CD4-positive, CD25-positive, alpha-beta regulatory T cell (primary cell): ENCODE measurements around the gene ACTRT2. TPM values are rescaled to one million over a fixed set of nuclear protein-coding genes. Genes with fewer than 3 reads are reported as not detected.

ENCODE experiments used
- ATAC-seq, 2 donors: fragments of 150-1000 bp; cut with Tn5 transposase; one replicate each; pipeline ENCODE4 v1.10.0; 2021; ENCODE audit warnings: low read depth in 2 of 2, moderate number of reproducible peaks in 2 of 2, moderate library complexity in 1 of 2
- DNase-seq, 3 donors: peaks; one replicate each; pipeline versions ENCODE4 v3.0.0 to v3.0.0-alpha.2; 2012 to 2022; ENCODE audit warnings: mixed read lengths in 1 of 3
- H3K27ac ChIP-seq: one replicate; pipeline ENCODE4 v1.7.0; 2013; ENCODE audit warnings: mild to moderate bottlenecking, low read length; ENCODE audit not compliant: insufficient read depth, poor library complexity, severe bottlenecking
- H3K27me3 ChIP-seq: one replicate; pipeline ENCODE4 v1.7.0; 2013; ENCODE audit warnings: low read length; ENCODE audit not compliant: control insufficient read depth, insufficient read depth
- H3K36me3 ChIP-seq: one replicate; pipeline ENCODE4 v1.7.0; 2013; ENCODE audit warnings: mild to moderate bottlenecking, low read length, moderate library complexity; ENCODE audit not compliant: control insufficient read depth, insufficient read depth
- H3K4me1 ChIP-seq: 2 replicates; pipeline ENCODE4 v1.7.0; 2013; ENCODE audit warnings: mild to moderate bottlenecking, low read length; ENCODE audit not compliant: insufficient read depth, control insufficient read depth, poor library complexity, severe bottlenecking
- H3K4me3 ChIP-seq: one replicate; pipeline ENCODE4 v1.7.0; 2013; ENCODE audit warnings: low read depth, mild to moderate bottlenecking, low read length, moderate library complexity
- H3K9me3 ChIP-seq, 2 experiments: 1 replicate in 1 of 2; 2 replicates in 1 of 2; pipeline ENCODE4 v1.7.0; 2013; ENCODE audit warnings: low read length in 2 of 2, mild to moderate bottlenecking in 1 of 2, moderate library complexity in 1 of 2; ENCODE audit not compliant: control insufficient read depth in 2 of 2
- H3K27ac Mint-ChIP-seq, 3 donors: one replicate each; pipeline ENCODE4 v1.8.0; 2020 to 2022; ENCODE audit warnings: mild to moderate bottlenecking in 3 of 3, mixed read lengths in 3 of 3, moderate library complexity in 2 of 3
- H3K27me3 Mint-ChIP-seq: one replicate; pipeline ENCODE4 v1.8.0; 2022; ENCODE audit warnings: mild to moderate bottlenecking, mixed read lengths
- H3K36me3 Mint-ChIP-seq: one replicate; pipeline ENCODE4 v1.8.0; 2020; ENCODE audit warnings: mixed read lengths
- H3K4me1 Mint-ChIP-seq, 4 donors: one replicate each; pipeline ENCODE4 v1.8.0; 2020 to 2022; ENCODE audit warnings: mixed read lengths in 4 of 4, mild to moderate bottlenecking in 1 of 4
- H3K4me3 Mint-ChIP-seq, 4 donors: one replicate each; pipeline ENCODE4 v1.8.0; 2020 to 2022; ENCODE audit warnings: mild to moderate bottlenecking in 4 of 4, mixed read lengths in 4 of 4, moderate library complexity in 3 of 4
- H3K9me3 Mint-ChIP-seq, 7 donors: one replicate each; pipeline ENCODE4 v1.8.0; 2020 to 2022; ENCODE audit warnings: mixed read lengths in 7 of 7, mild to moderate bottlenecking in 3 of 7, moderate library complexity in 2 of 7
- polyA plus RNA-seq, 4 donors: library from polyadenylated mRNA; unstranded; fragments of 300-500 nt; fragmentation: Illumina TruSeq; gene quantifications; one replicate each; pipeline ENCODE4 v1.2.3, GENCODE V29; 2021
- total RNA-seq: library from RNA; stranded (reverse); gene quantifications from one replicate; pipeline ENCODE4 v1.2.3, GENCODE V29; 2022

Gene ACTRT2
- total and polyA plus RNA-seq, 5 donors from 2014 or later: not detected

DNA sequence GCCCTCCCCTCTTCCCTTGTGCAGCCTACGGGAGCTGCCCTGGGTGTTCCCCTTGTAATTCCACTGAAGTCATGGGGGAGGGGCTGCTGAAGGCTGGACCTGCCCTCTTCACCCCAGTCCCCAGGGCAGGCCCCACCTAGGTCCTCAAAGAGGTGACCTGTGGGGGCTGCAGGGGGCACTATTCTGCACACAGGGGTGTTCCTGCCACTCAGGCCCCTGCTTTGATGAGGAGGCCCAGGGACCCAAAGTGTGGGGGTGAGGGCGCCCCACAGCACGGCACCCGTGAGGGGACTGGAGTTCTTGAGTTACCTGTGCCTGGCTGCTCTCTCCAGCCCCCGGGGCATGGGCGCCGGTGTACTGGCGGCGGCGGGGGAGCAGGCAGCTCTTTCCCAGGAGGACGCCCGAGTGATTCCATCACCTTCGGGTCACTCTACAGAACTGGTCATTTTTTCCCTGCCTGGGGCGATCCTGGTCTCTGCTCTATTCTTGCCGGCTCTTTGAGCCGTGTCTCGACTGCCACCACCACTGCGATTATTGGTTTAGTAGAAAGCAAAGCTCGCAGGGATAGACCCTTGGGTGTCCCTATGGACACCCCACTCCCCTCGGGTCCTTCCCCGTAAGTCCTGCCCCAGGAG, 40.8 kb downstream of the ACTRT2 start:
- DNase-seq (no peak), ATAC-seq (no peak)
- no peak overlapping the region for H3K27ac Mint-ChIP-seq

GRCh38 chr1:3062616-3063378, 41.5 kb downstream of the ACTRT2 start:
- no peak for DNase-seq
- Mint-ChIP-seq H3K27me3 (peaks cover 6% of the 10 kb centered on the region), H3K36me3 (no peaks in the 10 kb centered on the region), H3K4me3 (no peak overlapping the region), H3K27ac (no peak overlapping the region), H3K9me3 (no peaks in the 10 kb centered on the region), H3K4me1 (no peaks in the 10 kb centered on the region)
- Histone ChIP-seq H3K27me3 (no peaks in the 10 kb centered on the region), H3K36me3 (no peaks in the 10 kb centered on the region), H3K4me3 (no peak overlapping the region), H3K4me1 (no peaks in the 10 kb centered on the region), H3K27ac (no peak overlapping the region), H3K9me3 (no peaks in the 10 kb centered on the region)
- no peak for ATAC-seq

More for the DNA sequence above, 40.8 kb downstream of the ACTRT2 start:
- no peaks in the 10 kb centered on the region for H3K9me3 Mint-ChIP-seq
- no peaks in the 10 kb centered on the region for H3K4me1 Mint-ChIP-seq
- H3K4me3 Mint-ChIP-seq: no peak overlapping the region
- Histone ChIP-seq H3K36me3 (no peaks in the 10 kb centered on the region), H3K27ac (no peak overlapping the region), H3K27me3 (no peaks in the 10 kb centered on the region), H3K4me3 (no peak overlapping the region), H3K9me3 (no peaks in the 10 kb centered on the region), H3K4me1 (no peaks in the 10 kb centered on the region)
- H3K27me3 Mint-ChIP-seq: no peaks in the 10 kb centered on the region
- H3K36me3 Mint-ChIP-seq: no peaks in the 10 kb centered on the region

GRCh38 chr1:3063379-3064295, 42.4 kb downstream of the ACTRT2 start:
- H3K27me3 ChIP-seq: no peaks in the 10 kb centered on the region
- ATAC-seq (no peak), DNase-seq (no peak)
- Mint-ChIP-seq H3K36me3 (no peaks in the 10 kb centered on the region), H3K27ac (no peak overlapping the region), H3K27me3 (peaks cover 7% of the 10 kb centered on the region), H3K4me3 (no peak overlapping the region), H3K4me1 (no peaks in the 10 kb centered on the region), H3K9me3 (no peaks in the 10 kb centered on the region)
- no peaks in the 10 kb centered on the region for H3K9me3 ChIP-seq
- peaks cover 2% of the 10 kb centered on the region for H3K4me1 ChIP-seq
- H3K27ac ChIP-seq: no peak overlapping the region
- no peaks in the 10 kb centered on the region for H3K36me3 ChIP-seq
- no peak overlapping the region for H3K4me3 ChIP-seq

DNA sequence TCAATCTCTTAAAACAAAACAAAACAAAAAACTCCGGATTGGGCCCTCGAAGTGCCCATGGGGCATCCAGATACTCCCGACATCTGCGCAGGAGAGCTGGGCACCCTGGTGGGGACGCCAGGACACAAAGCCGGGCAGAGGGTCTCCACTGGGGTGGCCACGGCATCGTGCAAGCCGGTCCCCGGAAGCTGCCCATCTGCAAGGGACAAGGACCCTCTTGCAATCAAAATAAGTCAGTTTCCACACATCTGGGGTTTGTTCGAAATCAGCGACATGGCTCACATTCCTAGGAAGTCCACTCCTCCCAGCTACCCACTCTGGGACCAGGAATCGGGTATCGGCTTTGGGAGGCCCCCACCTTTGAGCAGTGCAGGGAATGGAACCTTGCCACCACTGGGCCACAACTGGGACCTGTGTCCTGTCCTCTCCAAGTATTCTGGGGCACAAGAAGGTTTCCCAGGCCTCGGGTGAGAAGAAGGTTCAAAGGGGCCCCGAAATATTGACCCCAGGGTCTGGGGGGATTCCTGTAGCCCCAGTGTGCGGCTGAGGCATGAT, 43.1 kb downstream of the ACTRT2 start:
- Mint-ChIP-seq H3K27ac (no peak overlapping the region), H3K36me3 (no peaks in the 10 kb centered on the region), H3K4me3 (no peak overlapping the region), H3K9me3 (peaks cover 0 to 2% (median 0%) of the 10 kb centered on the region in 7 donors), H3K27me3 (peaks cover 12% of the 10 kb centered on the region), H3K4me1 (peaks cover 0 to 2% (median under 1%) of the 10 kb centered on the region in 4 donors)
- H3K27me3 ChIP-seq: no peaks in the 10 kb centered on the region
- H3K9me3 ChIP-seq: no peaks in the 10 kb centered on the region
- peaks cover 4% of the 10 kb centered on the region for H3K4me1 ChIP-seq
- H3K4me3 ChIP-seq: no peak overlapping the region
- H3K36me3 ChIP-seq: no peaks in the 10 kb centered on the region
- no peak overlapping the region for H3K27ac ChIP-seq
- DNase-seq (no peak), ATAC-seq (no peak)

DNA sequence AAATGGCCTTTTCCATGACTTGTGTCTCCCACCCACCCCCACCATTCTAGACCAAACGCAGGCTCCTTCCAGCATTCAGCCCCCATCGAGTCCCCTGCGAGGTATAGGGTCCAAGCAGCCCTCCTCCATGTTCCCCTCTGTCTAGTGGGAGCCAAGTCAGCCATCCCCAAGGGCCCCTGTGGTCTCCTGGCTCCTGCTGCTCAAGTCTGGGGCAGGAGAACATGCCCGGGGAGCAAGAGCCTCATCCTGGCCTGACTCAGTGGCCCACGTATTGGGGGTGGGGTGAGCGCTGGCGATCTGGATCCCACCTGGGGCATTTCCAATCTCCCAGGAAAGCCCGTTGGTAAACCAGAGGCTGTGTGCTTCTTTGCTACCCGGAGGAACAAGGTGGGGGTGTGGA, 43.6 kb downstream of the ACTRT2 start:
- H3K36me3 Mint-ChIP-seq: no peaks in the 10 kb centered on the region
- peaks cover 0 to 2% (median 0%) of the 10 kb centered on the region in 7 donors for H3K9me3 Mint-ChIP-seq
- ATAC-seq: no peak
- Histone ChIP-seq H3K27ac (no peak overlapping the region), H3K4me3 (no peak overlapping the region), H3K9me3 (no peaks in the 10 kb centered on the region), H3K4me1 (peaks cover 9% of the 10 kb centered on the region), H3K27me3 (no peaks in the 10 kb centered on the region), H3K36me3 (no peaks in the 10 kb centered on the region)
- no peak for DNase-seq
- peaks cover 0 to 2% (median under 1%) of the 10 kb centered on the region in 4 donors for H3K4me1 Mint-ChIP-seq
- H3K27me3 Mint-ChIP-seq: peaks cover 12% of the 10 kb centered on the region
- no peak overlapping the region for H3K27ac Mint-ChIP-seq
- H3K4me3 Mint-ChIP-seq: no peak overlapping the region

GRCh38 chr1:3065396-3065795, 44.1 kb downstream of the ACTRT2 start:
- peaks cover 0 to 2% (median 0%) of the 10 kb centered on the region in 7 donors for H3K9me3 Mint-ChIP-seq
- H3K9me3 ChIP-seq: no peaks in the 10 kb centered on the region
- H3K27me3 Mint-ChIP-seq: peaks cover 12% of the 10 kb centered on the region
- H3K36me3 Mint-ChIP-seq: no peaks in the 10 kb centered on the region
- DNase-seq (no peak), ATAC-seq (no peak)
- H3K4me1 ChIP-seq: peaks cover 9% of the 10 kb centered on the region
- H3K4me3 Mint-ChIP-seq: no peak overlapping the region
- no peak overlapping the region for H3K27ac Mint-ChIP-seq
- no peaks in the 10 kb centered on the region for H3K27me3 ChIP-seq
- no peak overlapping the region for H3K4me3 ChIP-seq
- peaks cover 0 to 2% (median under 1%) of the 10 kb centered on the region in 4 donors for H3K4me1 Mint-ChIP-seq
- H3K36me3 ChIP-seq: no peaks in the 10 kb centered on the region
- H3K27ac ChIP-seq: no peak overlapping the region

GRCh38 chr1:3065797-3066196, 44.5 kb downstream of the ACTRT2 start:
- Histone ChIP-seq H3K27ac (no peak overlapping the region), H3K36me3 (no peaks in the 10 kb centered on the region), H3K4me3 (no peak overlapping the region), H3K9me3 (no peaks in the 10 kb centered on the region), H3K4me1 (peaks cover 9% of the 10 kb centered on the region), H3K27me3 (no peaks in the 10 kb centered on the region)
- no peak overlapping the region for H3K4me3 Mint-ChIP-seq
- no peaks in the 10 kb centered on the region for H3K36me3 Mint-ChIP-seq
- DNase-seq (no peak), ATAC-seq (no peak)
- no peak overlapping the region for H3K27ac Mint-ChIP-seq
- peaks cover 0 to 2% (median 0%) of the 10 kb centered on the region in 7 donors for H3K9me3 Mint-ChIP-seq
- peaks cover 12% of the 10 kb centered on the region for H3K27me3 Mint-ChIP-seq
- peaks cover 0 to 2% (median under 1%) of the 10 kb centered on the region in 4 donors for H3K4me1 Mint-ChIP-seq
